PFSK-1 (cell line): ENCODE data around the gene ADAM21.

Experiments
- POLR2AphosphoS5 ChIP-seq: IDR thresholded peaks from 2 replicates; pipeline ENCODE4 v1.6.1; 2012; ENCODE audit warnings: low read depth, mild to moderate bottlenecking, control low read depth, low read length, moderate library complexity
- REST ChIP-seq, 2 experiments: IDR thresholded peaks; 2 replicates each; pipeline versions ENCODE4 v1.6.1 to v1.8.0; 2011 to 2012; ENCODE audit warnings: low read depth in 2 of 2, low read length in 2 of 2, control low read depth in 1 of 2, inconsistent platforms in 1 of 2, mild to moderate bottlenecking in 1 of 2, moderate library complexity in 1 of 2; ENCODE audit not compliant: insufficient read depth in 1 of 2
- SIN3A ChIP-seq: IDR thresholded peaks from 2 replicates; pipeline ENCODE4 v1.6.1; 2012; ENCODE audit warnings: mild to moderate bottlenecking, low read length, moderate library complexity, borderline replicate concordance; ENCODE audit not compliant: insufficient read depth
- TAF1 ChIP-seq: IDR thresholded peaks from 2 replicates; pipeline ENCODE4 v1.6.1; 2012; ENCODE audit warnings: low read length, control low read depth, borderline replicate concordance; ENCODE audit not compliant: insufficient read depth

- TF ChIP-seq REST (IDR thresholded peaks at IDR 0.05; ENCODE audit: insufficient read depth in 1 of 2, low read depth in 2 of 2, low read length in 2 of 2) = no peak
- TF ChIP-seq POLR2AphosphoS5 = no peak
- TF ChIP-seq SIN3A = no peak
- TF ChIP-seq TAF1 = no peak
These were observed 20.5 kb downstream of the ADAM21 start for GRCh38 chr14:70472253-70473159.
